ENCODE data around the gene GORASP2. TPM values are rescaled to one million over a fixed set of nuclear protein-coding genes. Genes with fewer than 3 reads are reported as not detected.
A peak's percentile ranks its signal among the peaks of the same experiment; 100 is the strongest.

Gene GORASP2
- total RNA-seq, 1 donor from 2014 or later, result 126 TPM

GRCh38 chr2:170991398-170992182 lies 62.5 kb downstream of the GORASP2 start:
- Mint-ChIP-seq H3K9me3 (ENCODE audit: low read depth) (no peaks in the 10 kb centered on the region), H3K27me3 (ENCODE audit: low read depth) (no peaks in the 10 kb centered on the region), H3K4me1 (ENCODE audit: low read depth) (no peaks in the 10 kb centered on the region), H3K4me3 (ENCODE audit: unreplicated experiment) (no peak overlapping the region), H3K36me3 (ENCODE audit: low read depth) (peaks cover 26% of the 10 kb centered on the region), H3K27ac (ENCODE audit: unreplicated experiment) (no peak overlapping the region)
- no peak for DNase-seq (ENCODE audit: low spot score)
- TF ChIP-seq CTCF (IDR thresholded peaks at IDR 0.05), result peak; percentile 46

- Mint-ChIP-seq H3K9me3 (ENCODE audit: low read depth) (no peaks in the 10 kb centered on the region), H3K27ac (ENCODE audit: unreplicated experiment) (no peak overlapping the region), H3K4me1 (ENCODE audit: low read depth) (no peaks in the 10 kb centered on the region), H3K36me3 (ENCODE audit: low read depth) (peaks cover 28% of the 10 kb centered on the region), H3K4me3 (ENCODE audit: unreplicated experiment) (no peak overlapping the region), H3K27me3 (ENCODE audit: low read depth) (no peaks in the 10 kb centered on the region)
- no peak for TF ChIP-seq CTCF (IDR thresholded peaks at IDR 0.05)
- DNase-seq (ENCODE audit: low spot score), result no peak
Measured at GRCh38 chr2:170996316-170996715, 67.3 kb downstream of the GORASP2 start.

GRCh38 chr2:170997893-170998597 lies 69.0 kb downstream of the GORASP2 start:
- peaks cover 26% of the 10 kb centered on the region for H3K36me3 Mint-ChIP-seq (ENCODE audit: low read depth)
- DNase-seq (ENCODE audit: low spot score), result no peak
- no peaks in the 10 kb centered on the region for H3K27me3 Mint-ChIP-seq (ENCODE audit: low read depth)
- no peak overlapping the region for H3K4me3 Mint-ChIP-seq (ENCODE audit: unreplicated experiment)
- no peaks in the 10 kb centered on the region for H3K4me1 Mint-ChIP-seq (ENCODE audit: low read depth)
- TF ChIP-seq CTCF (IDR thresholded peaks at IDR 0.05), result no peak
- no peaks in the 10 kb centered on the region for H3K9me3 Mint-ChIP-seq (ENCODE audit: low read depth)
- H3K27ac Mint-ChIP-seq (ENCODE audit: unreplicated experiment), result no peak overlapping the region

- Mint-ChIP-seq H3K36me3 (ENCODE audit: low read depth) (peaks cover 23% of the 10 kb centered on the region), H3K27me3 (ENCODE audit: low read depth) (no peaks in the 10 kb centered on the region), H3K27ac (ENCODE audit: unreplicated experiment) (no peak overlapping the region), H3K4me1 (ENCODE audit: low read depth) (no peaks in the 10 kb centered on the region), H3K4me3 (ENCODE audit: unreplicated experiment) (no peak overlapping the region), H3K9me3 (ENCODE audit: low read depth) (no peaks in the 10 kb centered on the region)
- no peak for TF ChIP-seq CTCF (IDR thresholded peaks at IDR 0.05)
- DNase-seq (ENCODE audit: low spot score), result no peak
Measured at GRCh38 chr2:170999654-171000053, 70.6 kb downstream of the GORASP2 start.

GRCh38 chr2:171004363-171004762 lies 75.3 kb downstream of the GORASP2 start:
- no peak for DNase-seq (ENCODE audit: low spot score)
- H3K27ac Mint-ChIP-seq (ENCODE audit: unreplicated experiment), result no peak overlapping the region
- H3K9me3 Mint-ChIP-seq (ENCODE audit: low read depth), result no peaks in the 10 kb centered on the region
- H3K4me1 Mint-ChIP-seq (ENCODE audit: low read depth), result no peaks in the 10 kb centered on the region
- TF ChIP-seq CTCF (IDR thresholded peaks at IDR 0.05), result no peak
- H3K27me3 Mint-ChIP-seq (ENCODE audit: low read depth), result no peaks in the 10 kb centered on the region
- no peak overlapping the region for H3K4me3 Mint-ChIP-seq (ENCODE audit: unreplicated experiment)
- H3K36me3 Mint-ChIP-seq (ENCODE audit: low read depth), result peaks cover 30% of the 10 kb centered on the region
